AG10803 (cell line): Measurements from ENCODE around the gene N4BP2L2.
A peak's percentile ranks its signal among the peaks of the same experiment; 100 is the strongest.

Source experiments
- DNase-seq: peaks from one replicate; pipeline ENCODE4 v3.0.0; 2010; ENCODE audit warnings: low read depth
- H3K4me3 ChIP-seq: 2 replicates; pipeline ENCODE4 v1.5.1; 2011; ENCODE audit warnings: mild to moderate bottlenecking, low read length, control low read depth
- TF ChIP-seq, protein P1 (sequence below): conservative IDR thresholded peaks from 2 replicates; pipeline ENCODE4 v1.5.1; 2011; ENCODE audit warnings: mild to moderate bottlenecking, low read length, control low read depth, inconsistent platforms

Gene N4BP2L2

DNA sequence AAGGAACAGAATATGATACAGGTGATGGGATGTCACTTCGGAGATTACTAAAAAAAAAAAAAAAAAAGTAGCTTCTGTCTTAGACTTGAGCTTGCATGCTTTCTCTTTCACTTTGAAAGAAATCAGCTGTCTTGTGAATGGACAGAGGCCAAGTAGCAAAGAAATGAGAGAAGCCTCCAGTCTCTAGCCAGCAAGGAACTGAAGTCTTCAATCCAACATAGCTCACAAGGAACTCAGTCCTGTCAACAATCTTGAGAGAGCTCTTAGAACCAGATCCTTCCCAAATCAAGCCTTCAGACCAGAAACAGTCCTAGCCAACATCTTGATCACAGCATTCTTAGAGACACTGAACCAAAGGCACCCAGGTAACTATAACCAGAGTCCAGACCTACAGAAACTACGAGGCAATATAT lies 7.7 kb downstream of the N4BP2L2 start:
- DNase-seq: peak; percentile 71
- TF ChIP-seq, protein P1, sequence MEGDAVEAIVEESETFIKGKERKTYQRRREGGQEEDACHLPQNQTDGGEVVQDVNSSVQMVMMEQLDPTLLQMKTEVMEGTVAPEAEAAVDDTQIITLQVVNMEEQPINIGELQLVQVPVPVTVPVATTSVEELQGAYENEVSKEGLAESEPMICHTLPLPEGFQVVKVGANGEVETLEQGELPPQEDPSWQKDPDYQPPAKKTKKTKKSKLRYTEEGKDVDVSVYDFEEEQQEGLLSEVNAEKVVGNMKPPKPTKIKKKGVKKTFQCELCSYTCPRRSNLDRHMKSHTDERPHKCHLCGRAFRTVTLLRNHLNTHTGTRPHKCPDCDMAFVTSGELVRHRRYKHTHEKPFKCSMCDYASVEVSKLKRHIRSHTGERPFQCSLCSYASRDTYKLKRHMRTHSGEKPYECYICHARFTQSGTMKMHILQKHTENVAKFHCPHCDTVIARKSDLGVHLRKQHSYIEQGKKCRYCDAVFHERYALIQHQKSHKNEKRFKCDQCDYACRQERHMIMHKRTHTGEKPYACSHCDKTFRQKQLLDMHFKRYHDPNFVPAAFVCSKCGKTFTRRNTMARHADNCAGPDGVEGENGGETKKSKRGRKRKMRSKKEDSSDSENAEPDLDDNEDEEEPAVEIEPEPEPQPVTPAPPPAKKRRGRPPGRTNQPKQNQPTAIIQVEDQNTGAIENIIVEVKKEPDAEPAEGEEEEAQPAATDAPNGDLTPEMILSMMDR: no peak
- H3K4me3 ChIP-seq: no peak overlapping the region

DNA sequence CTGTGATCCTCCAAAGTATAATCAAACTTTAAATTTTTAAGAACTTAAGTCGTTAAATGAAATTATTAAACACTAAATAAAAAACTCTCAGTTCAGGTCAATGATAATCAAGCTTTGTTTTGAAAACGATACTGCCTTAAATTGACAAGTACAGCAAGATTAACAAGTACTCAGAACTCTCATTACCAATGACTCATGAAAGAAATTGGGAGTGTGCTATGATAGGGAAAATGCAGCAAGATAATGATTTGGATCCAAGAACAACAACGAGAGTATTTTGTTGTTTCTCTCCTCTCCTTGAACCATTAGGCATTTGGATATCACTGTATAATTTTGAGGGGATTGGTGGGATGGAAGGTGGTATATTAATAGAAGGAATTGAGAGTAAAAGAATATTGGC lies 10.2 kb downstream of the N4BP2L2 start:
- H3K4me3 ChIP-seq: no peak overlapping the region
- DNase-seq: no peak
- TF ChIP-seq, protein P1: no peak

DNA sequence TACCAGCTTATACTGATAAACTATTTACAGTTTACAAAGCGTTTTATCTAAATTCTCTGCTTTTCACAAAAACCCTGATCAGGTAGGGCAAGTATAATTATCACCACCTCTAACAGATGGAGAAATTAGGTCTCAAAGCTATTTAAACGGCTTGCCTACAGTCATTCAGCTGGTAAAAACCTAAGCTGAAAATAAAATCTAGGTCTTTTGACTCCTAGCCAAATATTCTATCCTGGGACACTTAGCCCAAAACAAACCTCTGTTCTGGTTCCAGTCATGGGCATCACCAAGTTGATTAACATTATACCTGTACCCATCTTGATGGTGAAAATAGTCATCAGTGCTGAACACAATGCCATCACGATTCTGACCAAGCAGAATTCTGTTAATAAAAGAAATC lies 11.4 kb downstream of the N4BP2L2 start:
- TF ChIP-seq, protein P1: no peak
- H3K4me3 ChIP-seq: no peak overlapping the region
- no peak for DNase-seq

DNA sequence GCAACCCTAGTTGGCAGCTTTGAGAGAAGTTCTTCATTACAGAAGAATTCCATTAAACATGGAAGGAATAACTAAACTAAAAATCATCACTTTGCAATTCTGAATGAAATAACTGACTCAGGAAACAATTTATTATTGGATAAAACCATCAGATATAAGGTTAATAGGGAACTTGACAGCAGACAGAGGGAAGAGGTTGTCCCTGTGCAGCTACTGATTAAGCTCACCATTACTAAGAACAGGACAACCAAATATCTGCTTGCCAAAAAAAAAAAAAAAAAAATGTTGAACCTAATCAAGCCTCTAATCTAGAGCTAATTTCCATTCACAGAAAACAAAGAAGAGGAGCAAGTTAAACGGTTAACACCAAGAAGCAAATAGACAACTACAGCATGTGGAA lies 12.8 kb downstream of the N4BP2L2 start:
- no peak for DNase-seq
- no peak overlapping the region for H3K4me3 ChIP-seq
- TF ChIP-seq, protein P1: no peak

DNA sequence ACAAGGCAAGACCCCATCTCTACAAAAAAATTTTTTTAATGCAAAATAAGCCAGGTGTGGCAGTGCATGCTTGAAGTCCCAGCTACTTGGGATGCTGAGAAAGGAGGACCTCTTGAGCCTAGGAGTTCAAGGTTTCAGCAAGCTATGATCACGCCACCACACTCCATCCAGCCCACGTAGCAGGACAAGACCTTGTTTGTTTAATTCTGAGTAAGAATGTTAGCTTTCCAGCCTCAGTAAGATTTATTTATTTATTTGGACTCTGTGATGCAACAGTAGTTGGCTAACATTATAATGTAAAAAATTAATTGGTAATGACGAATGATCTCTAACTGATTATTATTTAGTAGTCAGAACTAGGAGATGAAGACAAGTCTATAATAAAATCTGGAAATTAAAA lies 23.3 kb downstream of the N4BP2L2 start:
- TF ChIP-seq, protein P1: no peak
- no peak overlapping the region for H3K4me3 ChIP-seq

DNA sequence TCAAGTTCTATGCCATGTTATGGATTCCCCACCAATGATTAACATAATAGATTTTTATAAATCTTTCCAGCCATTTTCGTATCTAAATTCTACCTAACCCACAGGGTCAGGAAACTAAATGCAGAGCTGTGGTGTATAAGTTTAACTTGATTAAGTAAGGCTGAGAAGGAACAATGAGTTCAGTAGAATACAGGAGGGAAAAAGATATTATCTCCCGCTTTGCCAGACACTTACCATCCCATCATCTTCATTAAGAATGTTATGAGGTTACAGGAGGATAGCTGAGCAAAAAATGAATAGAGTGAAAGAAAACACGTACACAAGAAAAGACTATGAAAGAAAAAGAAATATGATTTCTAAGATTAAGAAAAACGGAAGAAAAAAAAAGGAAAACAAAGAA lies 27.1 kb downstream of the N4BP2L2 start:
- no peak overlapping the region for H3K4me3 ChIP-seq
- no peak for DNase-seq
- TF ChIP-seq, protein P1: no peak

More for the DNA sequence above, 23.3 kb downstream of the N4BP2L2 start:
- DNase-seq: no peak

DNA sequence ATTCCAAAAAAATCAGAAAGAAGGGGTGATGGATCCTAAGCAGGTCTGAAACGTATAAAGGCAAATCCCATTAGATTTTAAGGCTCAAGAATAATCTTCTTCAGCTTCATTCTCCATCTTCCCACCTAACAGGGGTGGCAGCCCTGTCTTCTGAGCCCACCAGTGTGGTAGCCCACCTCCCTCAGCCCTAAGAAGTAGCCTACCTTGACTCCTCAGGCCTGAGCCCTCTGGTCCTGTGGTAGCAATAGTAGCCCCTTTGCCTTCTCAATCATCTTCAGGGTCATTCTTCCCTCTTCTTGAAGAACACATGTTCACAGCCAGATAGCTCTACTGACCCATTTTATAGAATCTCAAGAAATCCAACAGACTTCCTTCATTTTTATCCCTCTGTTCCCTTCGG lies 33.7 kb downstream of the N4BP2L2 start:
- DNase-seq: no peak
- TF ChIP-seq, protein P1: no peak

More for the DNA sequence above, 33.7 kb downstream of the N4BP2L2 start:
- H3K4me3 ChIP-seq: no peak overlapping the region
